ENCODE results near the gene FAM181A. TPM values are rescaled to one million over a fixed set of nuclear protein-coding genes. Genes with fewer than 3 reads are reported as not detected.
A peak's percentile ranks its signal among the peaks of the same experiment; 100 is the strongest.

Gene FAM181A
- total RNA-seq, 2 experiments from 2014 or later = not detected

DNA sequence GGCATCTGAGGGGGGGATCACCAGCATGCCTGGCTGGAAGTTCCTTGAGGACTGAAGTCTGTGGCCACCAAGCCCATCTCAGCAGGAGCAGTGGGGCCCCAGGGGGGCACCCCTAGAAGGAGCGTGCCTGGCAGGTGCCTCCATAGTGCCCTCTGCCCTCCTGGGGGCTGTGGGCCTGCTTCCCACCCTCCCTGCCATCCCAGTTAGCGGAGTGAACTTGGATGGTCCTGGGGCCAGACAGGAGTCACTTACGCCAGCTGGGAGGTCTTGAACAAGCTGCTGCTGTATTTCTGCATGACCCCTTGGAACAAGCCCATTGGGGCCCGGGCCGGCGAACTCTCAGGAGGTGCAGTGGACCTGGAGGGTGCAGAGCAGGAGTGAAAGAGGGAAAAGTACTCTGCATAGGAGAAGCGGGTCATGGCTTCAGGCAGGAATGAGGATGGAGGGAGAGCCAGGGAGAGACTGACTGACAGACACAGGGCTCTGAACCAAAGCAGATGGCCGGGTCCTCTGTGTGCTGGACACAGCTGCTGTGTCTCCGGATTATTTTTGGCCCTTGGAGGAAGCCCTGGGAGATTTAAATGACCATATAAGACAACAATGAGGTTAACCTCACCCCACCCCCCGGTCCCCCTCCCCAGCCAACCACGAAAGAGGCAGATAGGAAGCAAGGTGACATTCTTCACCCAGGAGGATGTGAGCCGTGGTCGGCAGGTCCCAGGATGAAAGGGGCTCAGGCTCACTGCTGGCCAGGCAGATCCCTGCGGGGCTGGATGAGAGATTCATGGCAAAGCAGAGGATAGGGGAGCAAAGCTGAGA is 29.6 kb downstream of the FAM181A start:
- Mint-ChIP-seq H3K27me3 (no peaks in the 10 kb centered on the region), H3K27ac (peak overlapping the region; percentile 99), H3K4me1 (ENCODE audit: low read depth) (peaks cover 90% of the 10 kb centered on the region), H3K4me3 (peak overlapping the region; percentile 83), H3K9me3 (no peaks in the 10 kb centered on the region), H3K36me3 (ENCODE audit: low read depth) (peaks cover 11% of the 10 kb centered on the region)
- CTCF ChIA-PET = interaction anchor here (0.9 to 12.0 kb wide), 7 partner anchors 14 to 48 kb away, joined by 3 to 170 read pairs (median 6); partner anchors contain the start of gene CCDC197
- DNase-seq (no peak), ATAC-seq (no peak)
- POLR2A ChIA-PET = interaction anchor here (0.9 to 3.2 kb wide), 5 partner anchors 9 to 22 kb away, joined by 4 to 19 read pairs (median 5); no protein-coding TSS in a partner anchor
- intact Hi-C loops (cut with micrococcal nuclease) = loop anchor here (10.0 kb wide), 1 partner anchor 178 kb away; no protein-coding TSS in a partner anchor
- TF ChIP-seq, protein P1, sequence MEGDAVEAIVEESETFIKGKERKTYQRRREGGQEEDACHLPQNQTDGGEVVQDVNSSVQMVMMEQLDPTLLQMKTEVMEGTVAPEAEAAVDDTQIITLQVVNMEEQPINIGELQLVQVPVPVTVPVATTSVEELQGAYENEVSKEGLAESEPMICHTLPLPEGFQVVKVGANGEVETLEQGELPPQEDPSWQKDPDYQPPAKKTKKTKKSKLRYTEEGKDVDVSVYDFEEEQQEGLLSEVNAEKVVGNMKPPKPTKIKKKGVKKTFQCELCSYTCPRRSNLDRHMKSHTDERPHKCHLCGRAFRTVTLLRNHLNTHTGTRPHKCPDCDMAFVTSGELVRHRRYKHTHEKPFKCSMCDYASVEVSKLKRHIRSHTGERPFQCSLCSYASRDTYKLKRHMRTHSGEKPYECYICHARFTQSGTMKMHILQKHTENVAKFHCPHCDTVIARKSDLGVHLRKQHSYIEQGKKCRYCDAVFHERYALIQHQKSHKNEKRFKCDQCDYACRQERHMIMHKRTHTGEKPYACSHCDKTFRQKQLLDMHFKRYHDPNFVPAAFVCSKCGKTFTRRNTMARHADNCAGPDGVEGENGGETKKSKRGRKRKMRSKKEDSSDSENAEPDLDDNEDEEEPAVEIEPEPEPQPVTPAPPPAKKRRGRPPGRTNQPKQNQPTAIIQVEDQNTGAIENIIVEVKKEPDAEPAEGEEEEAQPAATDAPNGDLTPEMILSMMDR (IDR thresholded peaks at IDR 0.05) = no peak

DNA sequence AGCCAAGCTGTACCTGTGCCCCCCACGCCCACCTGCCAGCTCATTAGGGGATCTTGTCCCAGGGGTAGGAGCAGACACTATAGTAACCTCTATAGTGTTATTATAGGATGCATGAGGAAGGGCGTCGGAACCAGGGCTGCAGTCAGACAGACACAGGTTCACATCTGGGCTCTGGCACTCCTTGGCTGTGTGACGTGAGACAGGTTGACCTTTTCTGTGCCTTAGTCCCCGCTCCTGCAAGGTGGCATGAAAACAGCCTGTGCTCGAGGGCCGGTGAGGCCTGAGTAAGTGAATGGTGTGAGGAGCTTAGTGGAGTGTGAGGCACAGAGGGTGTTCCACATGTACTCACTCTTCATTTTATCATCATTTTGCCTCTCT is 30.2 kb downstream of the FAM181A start:
- peak; percentile 42 for DNase-seq
- H3K9me3 Mint-ChIP-seq = no peaks in the 10 kb centered on the region
- no peak for ATAC-seq
- intact Hi-C loops (cut with micrococcal nuclease) = loop anchor here (10.0 kb wide), 1 partner anchor 177 kb away; no protein-coding TSS in a partner anchor
- TF ChIP-seq, protein P1 (IDR thresholded peaks at IDR 0.05) = no peak
- peaks cover 89% of the 10 kb centered on the region for H3K4me1 Mint-ChIP-seq (ENCODE audit: low read depth)
- peak overlapping the region; percentile 99 for H3K27ac Mint-ChIP-seq
- H3K27me3 Mint-ChIP-seq = no peaks in the 10 kb centered on the region
- H3K36me3 Mint-ChIP-seq (ENCODE audit: low read depth) = peaks cover 14% of the 10 kb centered on the region
- CTCF ChIA-PET = interaction anchor here (0.9 to 12.0 kb wide), 4 partner anchors 14 to 43 kb away, joined by 3 to 170 read pairs (median 42); partner anchors contain the start of gene CCDC197
- POLR2A ChIA-PET = interaction anchor here (0.9 to 3.2 kb wide), 2 partner anchors 15 to 21 kb away, joined by 4 to 19 read pairs; no protein-coding TSS in a partner anchor
- H3K4me3 Mint-ChIP-seq = peak overlapping the region; percentile 83

DNA sequence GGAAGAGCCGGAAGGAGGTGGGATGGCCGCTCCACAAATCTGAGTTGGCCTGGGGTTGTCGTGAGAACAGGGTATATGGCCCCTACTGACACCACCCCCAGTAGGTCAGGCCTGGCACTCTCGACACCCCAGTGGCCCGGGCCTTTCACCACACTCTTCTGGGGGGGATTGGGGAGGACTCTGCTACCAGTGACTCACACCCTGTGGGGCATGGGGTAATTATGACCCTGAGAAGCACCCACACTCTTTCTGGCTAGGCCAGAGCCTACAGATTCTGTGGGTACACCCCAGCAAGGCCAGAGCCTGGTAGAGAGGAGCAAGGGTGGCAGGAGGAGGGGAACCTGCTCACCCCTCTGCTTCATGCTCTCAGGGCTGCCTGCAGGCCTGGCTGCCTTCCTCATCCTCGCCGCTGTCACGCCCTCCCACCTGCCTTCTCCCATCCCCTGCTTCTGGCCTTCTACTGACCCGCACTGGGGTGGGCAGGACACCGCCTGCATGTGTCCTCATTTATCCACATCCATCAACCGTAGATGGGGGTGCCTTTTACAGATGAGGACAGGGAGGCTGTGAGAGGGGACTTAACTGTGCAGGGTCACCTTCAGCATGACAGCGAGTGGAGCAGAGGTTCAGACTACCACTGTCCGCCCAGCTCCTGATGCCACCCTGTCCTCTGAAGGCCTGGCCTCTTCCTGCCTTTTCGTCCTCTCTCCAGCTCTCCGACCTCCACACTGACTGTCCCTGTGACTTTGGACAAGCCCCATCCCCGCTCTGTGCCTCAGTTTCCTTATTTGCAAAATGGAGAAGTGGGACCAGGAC is 30.8 kb downstream of the FAM181A start:
- POLR2A ChIA-PET = interaction anchor here (0.8 to 8.4 kb wide), 7 partner anchors 11 to 43 kb away, joined by 3 to 180 read pairs (median 7); partner anchors contain the start of genes ASB2 and CCDC197
- peaks cover 14% of the 10 kb centered on the region for H3K36me3 Mint-ChIP-seq (ENCODE audit: low read depth)
- no peaks in the 10 kb centered on the region for H3K27me3 Mint-ChIP-seq
- peak; percentile 48 for DNase-seq
- no peak overlapping the region for H3K4me3 Mint-ChIP-seq
- no peaks in the 10 kb centered on the region for H3K9me3 Mint-ChIP-seq
- CTCF ChIA-PET = interaction anchor here (0.9 to 12.0 kb wide), 6 partner anchors 13 to 175 kb away, joined by 3 to 170 read pairs (median 10); partner anchors contain the start of gene CCDC197
- TF ChIP-seq, protein P1 (IDR thresholded peaks at IDR 0.05) = no peak
- intact Hi-C loops (cut with micrococcal nuclease) = loop anchor here (10.0 kb wide), 1 partner anchor 177 kb away; no protein-coding TSS in a partner anchor
- ATAC-seq = no peak
- H3K4me1 Mint-ChIP-seq (ENCODE audit: low read depth) = peaks cover 93% of the 10 kb centered on the region
- peak overlapping the region; percentile 99 for H3K27ac Mint-ChIP-seq

DNA sequence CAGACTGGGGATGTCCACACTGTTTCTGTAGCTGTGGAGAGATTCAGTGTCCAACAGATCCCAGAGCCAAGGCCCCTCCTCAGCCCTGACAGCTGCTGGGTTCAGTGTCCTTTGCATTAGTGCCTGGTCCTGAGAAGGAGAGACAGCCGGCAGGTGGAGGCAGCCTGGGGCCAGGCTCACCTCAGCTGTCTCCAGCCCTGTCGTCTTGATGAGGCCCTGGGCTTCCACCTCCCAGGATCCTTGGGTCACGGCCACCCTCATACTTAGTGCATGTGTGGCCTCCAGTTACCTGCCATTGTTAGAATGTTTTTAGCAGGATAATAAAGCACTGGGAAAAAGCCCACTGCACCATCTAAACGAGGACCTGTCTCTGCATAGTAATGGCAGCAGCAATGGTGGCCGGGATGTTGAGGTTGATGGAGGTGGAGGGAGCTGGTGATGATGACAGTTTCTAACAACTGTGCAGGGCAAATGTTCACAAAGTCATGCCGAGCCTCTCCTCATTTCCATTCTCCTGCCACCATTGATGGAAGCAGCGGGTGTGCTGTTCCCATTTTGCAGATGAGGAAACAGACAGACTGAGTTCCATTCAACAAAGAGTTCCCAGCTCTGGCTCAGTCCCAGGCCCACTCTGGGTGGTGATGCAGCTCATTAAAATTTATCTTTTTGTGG is 31.6 kb downstream of the FAM181A start:
- TF ChIP-seq, protein P1 (IDR thresholded peaks at IDR 0.05) = no peak
- POLR2A ChIA-PET = interaction anchor here (0.7 to 8.4 kb wide), 10 partner anchors 10 to 67 kb away, joined by 3 to 180 read pairs (median 5); partner anchors contain the start of genes ASB2, CCDC197 and OTUB2
- intact Hi-C loops (cut with micrococcal nuclease) = loop anchor here (10.0 kb wide), 1 partner anchor 176 kb away; no protein-coding TSS in a partner anchor
- CTCF ChIA-PET = interaction anchor here (0.9 to 12.0 kb wide), 7 partner anchors 12 to 174 kb away, joined by 3 to 170 read pairs (median 3); partner anchors contain the start of gene ASB2
- peaks cover 17% of the 10 kb centered on the region for H3K36me3 Mint-ChIP-seq (ENCODE audit: low read depth)
- DNase-seq = no peak
- no peaks in the 10 kb centered on the region for H3K9me3 Mint-ChIP-seq
- no peak for ATAC-seq
- H3K27ac Mint-ChIP-seq = peak overlapping the region; percentile 99
- H3K4me1 Mint-ChIP-seq (ENCODE audit: low read depth) = peaks cover 93% of the 10 kb centered on the region
- H3K4me3 Mint-ChIP-seq = peak overlapping the region; percentile 66
- H3K27me3 Mint-ChIP-seq = no peaks in the 10 kb centered on the region

All from activated CD8-positive, alpha-beta T cell treated with anti-CD3 and anti-CD28 coated beads for 36 hours (primary cell).